AML-193 (cell line): ENCODE measurements around the gene IL31.
"Not testable (repeated sequence)": the region's sequence is repeated elsewhere in the genome, so short reads cannot be mapped to it uniquely, and the experiment has no call there.

Source experiments
- DNase-seq, 2 experiments: peaks; one replicate each; lab custom pipeline; 2025; lab: John Stamatoyannopoulos, UW

IL31 gene

DNA sequence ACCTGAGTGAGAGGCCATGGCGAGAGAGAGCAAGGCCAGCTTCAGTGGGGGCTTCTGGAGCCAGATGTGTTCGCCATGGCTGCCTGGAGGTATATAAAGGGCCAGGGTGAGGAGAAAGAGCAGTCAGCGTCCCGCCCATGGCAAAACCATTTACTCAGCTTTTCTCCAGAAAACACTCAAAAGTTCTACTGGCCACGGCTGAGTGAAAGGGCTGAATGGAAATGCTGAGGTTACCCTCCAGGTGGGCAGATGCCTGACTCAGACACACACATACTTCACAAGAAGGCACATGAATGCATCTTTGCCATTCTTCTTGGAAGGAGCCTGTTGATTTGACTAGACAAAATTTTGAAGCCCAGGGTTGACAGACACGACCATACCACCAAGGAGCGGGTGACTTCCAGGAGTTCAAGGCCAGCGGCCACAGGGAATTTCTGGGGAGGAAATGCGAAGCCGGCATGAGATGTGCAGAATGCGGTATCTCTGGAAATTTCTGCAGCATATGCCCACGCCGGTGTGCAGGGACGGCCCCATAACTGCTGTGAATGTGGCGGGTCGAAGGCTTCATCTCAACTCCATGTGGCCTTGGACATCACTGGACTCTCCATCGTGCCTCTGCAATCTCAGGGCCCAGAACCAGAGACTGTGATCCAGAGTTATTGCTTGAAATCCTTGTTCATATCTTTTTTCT, at the start of gene IL31:
TSS of gene IL31 (minus strand) at position 67 of the 691 bp plus-strand sequence. CDS start at position 18, 49 bp downstream.
- DNase-seq, result no peak

DNA sequence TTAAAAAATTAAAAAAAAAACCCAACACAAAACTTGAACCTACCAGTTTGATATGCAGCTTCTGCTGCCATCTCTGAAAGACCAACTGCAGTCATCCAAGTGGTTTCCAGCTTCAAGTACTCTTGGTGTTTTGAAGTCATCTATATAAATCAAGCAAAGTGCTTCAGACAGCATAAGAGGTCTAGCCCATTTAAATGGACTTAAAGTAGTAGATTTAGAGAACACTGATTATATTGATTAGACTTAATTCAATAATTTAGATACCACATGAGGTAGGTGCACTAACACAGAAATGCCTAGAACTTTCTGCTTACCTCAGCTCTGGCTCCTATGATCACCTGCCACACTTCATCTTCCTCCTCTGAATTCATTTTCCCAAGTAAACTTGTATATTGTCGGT, 42.4 kb upstream of the IL31 start:
- DNase-seq, result no peak

DNA sequence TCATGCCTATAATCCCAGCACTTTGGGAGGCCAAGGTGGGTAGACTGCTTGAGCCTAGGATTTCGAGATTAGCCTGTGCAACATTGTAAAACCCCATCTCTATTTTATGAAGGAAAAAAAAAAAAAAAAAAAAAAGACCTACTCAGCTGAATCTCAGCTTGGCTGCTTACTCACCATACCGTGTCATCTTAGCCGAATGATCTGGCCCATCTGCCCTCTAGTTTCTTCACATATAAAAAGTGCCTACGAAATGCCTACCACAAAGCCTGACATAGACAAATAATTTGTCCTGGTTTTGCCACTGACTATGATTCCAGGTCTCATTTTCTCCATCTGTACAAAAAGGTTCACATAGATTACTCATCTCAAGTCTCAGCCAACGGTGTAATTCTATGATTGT, 41.8 kb upstream of the IL31 start:
- no peak for DNase-seq

DNA sequence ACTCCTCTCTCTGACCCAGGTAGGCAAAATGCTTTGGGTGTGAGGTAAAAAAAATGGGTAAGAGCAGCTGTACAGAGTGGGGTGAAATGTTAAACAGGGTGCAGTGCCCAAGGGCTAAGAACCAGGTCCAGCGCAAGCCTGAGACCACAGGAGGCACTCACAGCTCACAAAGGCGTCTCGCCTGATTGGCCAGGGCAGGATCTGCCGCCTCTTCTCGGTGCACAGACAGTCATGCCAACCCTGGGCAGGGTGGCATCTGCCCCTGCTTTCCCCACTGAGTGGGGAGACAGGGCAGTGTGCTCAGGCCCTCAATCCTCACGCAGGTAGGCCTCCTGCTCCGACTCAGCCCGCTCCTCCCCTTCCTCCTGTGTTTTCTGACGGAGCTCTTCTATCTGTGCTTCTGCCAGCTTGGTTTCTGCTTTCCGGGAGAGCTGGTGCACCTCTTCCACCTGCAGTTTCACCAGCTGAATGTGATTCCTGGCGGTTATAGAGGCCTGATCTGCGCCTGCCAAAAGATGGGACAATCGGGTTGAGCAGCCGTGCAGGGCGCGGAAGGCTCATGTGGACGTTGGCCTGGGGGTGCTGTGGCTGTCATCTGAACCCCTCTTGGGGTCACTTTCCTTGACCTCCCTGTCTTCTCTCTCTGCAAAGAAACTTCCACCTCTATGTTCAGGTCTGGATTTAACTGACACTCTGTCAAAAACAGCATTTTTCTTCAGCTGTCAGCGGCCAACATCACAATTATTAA, 34.2 kb upstream of the IL31 start:
- DNase-seq, result no peak

DNA sequence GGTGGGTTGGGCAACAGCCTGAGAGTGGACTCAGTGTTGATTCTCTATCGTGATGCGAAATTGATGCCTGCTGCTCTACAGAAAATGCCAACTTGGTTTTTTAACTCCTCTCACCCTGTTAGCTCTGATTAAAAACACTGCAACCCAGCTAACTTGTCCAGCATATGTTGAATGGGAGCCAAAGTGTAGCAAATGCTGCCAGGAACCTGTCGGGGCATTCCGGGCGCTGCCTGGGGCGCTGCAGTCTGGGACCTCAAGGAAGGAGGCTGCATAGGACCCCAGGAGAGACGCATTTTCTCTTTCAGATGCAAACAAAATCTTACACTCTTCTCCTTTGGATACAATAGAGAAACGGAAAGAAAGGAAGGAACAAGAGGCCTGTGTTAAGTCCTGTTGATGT, 33.4 kb upstream of the IL31 start:
- DNase-seq, result no peak

DNA sequence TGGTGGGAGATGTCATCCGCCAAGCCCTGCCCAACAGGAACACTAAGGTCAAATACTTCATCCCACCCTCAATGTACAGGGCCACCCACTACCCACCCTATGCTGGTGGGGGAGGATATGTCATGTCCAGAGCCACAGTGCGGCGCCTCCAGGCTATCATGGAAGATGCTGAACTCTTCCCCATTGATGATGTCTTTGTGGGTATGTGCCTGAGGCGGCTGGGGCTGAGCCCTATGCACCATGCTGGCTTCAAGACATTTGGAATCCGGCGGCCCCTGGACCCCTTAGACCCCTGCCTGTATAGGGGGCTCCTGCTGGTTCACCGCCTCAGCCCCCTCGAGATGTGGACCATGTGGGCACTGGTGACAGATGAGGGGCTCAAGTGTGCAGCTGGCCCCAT, 33.0 kb upstream of the IL31 start:
- no peak for DNase-seq

DNA sequence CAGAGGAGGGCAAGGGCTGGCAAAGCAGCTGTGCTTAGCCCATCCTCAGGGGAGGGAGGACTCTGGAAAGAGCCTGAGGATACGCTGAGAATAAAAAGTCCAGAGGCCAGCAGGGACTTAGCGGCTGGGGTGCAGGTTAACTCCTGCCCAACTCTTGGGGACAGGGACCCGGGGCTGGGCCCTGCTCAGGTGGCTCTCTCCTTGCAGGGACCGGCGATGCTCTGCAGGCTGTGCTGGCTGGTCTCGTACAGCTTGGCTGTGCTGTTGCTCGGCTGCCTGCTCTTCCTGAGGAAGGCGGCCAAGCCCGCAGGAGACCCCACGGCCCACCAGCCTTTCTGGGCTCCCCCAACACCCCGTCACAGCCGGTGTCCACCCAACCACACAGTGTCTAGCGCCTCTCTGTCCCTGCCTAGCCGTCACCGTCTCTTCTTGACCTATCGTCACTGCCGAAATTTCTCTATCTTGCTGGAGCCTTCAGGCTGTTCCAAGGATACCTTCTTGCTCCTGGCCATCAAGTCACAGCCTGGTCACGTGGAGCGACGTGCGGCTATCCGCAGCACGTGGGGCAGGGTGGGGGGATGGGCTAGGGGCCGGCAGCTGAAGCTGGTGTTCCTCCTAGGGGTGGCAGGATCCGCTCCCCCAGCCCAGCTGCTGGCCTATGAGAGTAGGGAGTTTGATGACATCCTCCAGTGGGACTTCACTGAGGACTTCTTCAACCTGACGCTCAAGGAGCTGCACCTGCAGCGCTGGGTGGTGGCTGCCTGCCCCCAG, 32.3 kb upstream of the IL31 start:
- no peak for DNase-seq

DNA sequence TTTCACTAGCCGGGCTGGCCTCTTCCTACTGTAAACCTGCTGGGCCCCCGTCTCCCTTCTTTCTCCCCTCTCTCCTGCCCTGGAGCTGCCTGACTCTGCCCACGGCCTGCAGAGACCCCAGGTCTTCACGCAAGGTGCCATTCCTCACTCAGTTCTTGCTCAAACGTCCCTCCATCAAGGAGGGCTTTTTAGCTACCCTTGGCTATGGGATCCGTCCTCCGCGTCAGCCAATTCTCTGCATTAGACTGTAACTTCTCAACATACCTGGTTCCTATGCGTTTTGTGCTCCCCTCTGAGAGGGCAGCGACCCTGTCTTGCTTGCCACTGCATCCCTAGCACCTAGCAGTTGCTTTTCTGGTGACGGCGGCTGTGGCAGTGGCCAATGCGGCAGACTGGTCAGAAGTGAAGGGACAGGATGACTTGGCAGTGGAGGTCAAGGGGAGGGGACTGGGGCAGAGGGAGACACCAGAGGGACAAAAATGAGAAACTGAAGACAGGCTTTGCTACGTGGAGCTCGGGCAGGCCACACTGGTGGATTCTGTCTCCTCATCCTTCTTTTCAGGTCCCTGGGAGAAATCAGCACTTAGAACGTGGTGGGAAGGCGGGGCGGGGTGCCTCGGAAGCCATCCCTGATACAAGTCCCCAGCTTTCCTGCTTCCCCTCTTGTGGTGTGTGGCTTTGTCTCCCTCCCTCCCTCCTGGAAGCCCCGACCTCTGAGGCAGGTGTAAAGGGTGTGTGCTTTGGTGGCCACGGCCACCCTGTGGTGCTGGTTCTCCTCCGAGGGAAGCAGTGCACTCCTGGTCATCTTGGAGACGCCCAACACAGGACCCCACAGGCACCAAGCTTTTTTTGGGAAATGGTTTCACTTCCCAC, 31.3 kb upstream of the IL31 start:
- no peak for DNase-seq

DNA sequence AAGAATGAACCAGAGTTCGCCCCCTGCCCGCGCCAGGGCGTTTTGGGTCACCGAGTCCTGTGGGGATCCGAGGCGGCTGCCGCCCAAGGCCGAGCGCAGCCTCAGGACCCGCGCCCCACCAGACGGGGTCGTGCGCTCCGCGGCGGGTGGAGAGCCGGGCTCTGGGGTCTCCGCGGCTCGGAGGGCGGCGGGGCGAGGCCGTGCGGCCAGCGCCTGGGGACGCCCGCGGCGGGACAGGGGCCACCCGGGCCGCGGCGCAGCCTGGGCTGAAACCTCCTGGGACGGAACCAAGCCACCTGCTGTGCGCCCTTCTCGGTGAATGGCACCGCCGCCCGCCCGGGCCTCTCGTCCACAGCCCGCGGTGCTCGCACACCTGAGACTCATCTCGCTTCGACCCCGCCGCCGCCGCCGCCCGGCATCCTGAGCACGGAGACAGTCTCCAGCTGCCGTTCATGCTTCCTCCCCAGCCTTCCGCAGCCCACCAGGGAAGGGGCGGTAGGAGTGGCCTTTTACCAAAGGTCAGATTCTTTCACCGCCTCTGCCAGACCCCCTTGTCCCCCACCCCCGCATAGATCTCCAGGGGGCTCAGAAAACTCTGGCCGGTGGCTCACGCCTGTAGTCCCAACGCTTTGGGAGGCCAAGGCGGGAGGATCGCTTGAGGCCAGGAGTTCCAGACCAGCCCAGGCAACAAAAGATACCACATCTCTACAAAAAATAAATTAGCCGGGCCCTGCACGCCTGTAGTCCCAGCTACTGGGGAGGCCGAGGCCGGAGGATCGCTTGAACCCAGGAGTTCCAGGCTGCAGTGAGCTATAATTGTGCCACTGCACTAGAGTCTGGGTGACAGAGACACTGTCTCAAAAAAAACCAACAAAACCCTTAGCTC, 30.4 kb upstream of the IL31 start:
- DNase-seq, result no peak

DNA sequence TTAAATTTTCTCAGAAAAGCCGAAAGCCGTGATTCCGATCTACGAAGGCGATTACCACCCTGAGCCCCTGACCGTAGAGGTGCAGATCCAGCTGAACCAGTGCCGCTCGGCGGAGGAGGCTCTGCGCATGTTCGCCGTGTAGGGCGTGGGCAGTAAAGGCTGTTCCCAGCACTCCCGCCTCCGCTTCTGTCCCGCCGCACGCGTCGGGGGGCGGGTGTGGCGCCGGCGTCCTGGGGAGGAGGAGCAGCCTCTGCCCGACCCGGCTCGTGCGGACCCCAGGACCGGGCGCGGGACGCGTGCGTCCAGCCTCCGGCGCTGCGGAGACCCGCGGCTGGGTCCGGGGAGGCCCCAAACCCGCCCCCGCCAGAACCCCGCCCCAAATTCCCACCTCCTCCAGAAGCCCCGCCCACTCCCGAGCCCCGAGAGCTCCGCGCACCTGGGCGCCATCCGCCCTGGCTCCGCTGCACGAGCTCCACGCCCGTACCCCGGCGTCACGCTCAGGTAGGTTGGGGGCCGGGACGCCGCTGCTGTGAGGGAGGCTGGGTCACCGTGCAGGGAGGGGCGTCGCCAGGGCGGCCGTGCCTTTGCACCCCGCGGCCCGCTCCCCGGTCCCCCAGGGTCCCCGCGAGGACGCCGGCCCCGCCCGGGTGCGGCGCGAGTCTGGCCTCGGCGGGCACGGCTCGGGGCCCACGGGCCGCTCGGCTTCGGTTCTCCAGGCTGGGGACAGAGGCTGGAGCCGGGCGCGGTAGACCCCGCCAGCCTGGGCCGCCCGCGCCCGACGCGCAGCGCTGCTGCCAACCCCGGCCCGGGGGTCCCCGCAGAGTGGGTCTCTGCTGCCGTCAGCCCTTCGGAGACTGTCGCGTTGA, 29.5 kb upstream of the IL31 start, which contains the start of gene B3GNT4:
TSS of gene B3GNT4 (plus strand) at position 409 of the 866 bp plus-strand sequence. CDS start 910 bp downstream, outside the sequence.
- DNase-seq, result no peak

DNA sequence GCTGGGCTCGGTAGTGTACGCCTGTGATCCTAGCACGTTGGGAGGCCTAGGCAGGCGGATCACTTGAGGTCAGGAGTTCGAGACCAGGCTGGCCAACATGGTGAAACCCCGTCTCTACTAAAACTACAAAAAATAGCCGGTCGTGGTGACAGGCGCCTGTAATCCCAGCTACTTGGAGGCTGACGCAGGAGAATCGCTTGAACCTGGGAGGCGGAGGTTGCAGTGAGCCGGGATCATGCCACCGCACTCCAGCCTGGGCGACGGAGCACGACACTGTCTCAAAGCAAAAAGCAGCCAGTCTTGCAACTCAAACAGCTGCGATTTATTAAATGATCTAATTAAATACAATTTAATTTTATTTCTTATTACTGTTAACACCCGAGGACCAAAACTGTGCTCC, 28.8 kb upstream of the IL31 start:
- not testable (repeated sequence) for DNase-seq

DNA sequence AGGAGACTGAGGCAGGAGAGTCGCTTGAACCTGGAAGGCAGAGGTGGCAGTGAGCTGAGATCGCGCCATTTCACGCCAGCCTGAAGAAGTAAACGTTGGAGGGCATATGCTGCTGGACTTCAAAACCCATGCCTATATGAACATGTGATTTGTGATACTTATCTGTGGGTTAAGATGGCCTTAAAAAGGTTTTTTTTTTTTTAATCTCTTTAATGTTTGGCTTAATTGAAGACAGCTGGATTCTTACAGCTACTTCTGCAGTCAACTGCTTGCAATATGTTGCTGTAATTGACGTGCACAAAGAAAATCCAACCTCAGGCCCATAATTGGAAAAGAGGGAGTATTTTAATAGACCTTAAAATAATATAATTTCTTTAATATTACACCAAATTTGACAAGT, 28.0 kb upstream of the IL31 start:
- no peak for DNase-seq

DNA sequence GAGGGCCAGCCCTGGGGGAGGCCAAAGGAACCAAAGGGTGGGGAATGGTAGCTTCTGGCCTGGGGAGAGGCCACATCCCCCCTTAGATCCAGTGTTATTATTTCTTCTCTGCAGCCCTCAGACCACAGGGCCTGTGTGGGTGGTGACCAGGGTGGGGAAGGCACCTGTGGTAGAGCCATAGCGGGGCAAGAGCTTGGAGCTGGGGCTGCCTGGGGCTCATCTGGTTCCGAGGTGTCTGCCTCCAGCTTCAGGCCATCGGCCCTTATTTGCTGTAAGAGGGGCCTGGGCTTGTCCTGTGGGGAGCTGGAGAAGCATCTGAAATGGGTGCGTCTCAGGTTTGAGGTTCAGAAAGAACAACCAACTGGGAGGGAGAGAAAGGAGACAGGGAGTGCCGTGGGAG, 27.4 kb upstream of the IL31 start:
- DNase-seq, result no peak

DNA sequence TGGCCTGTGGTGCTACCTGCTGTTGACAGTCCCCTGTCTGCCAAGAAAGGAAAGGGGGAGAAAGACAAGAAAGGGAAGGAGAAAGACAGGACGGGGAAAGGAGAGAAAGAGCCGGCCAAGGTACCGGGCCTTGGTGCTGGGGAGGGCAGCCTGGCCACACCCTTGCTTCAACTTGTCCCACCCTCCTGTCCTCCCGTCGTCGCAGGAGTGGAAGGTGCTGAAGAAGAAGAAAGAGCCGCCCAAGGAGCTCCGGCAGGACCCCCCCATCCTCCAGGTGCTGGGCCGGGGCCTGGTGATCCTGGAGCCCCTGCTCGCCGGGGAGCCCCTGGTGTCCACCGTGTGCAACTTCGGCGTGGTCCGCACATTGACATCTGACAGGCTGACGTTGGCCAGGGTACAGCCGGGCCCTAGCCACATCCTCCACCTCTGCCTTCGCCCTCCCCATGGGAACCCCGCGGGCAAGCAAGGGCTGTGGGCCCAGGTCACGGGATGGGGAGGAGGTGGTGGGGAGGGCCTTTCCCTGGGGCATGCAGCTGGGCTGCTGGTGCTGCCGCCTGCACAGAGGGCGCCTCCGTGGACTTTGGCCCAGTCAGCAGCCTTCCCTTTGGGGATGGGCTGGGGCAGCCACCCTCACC, 26.6 kb upstream of the IL31 start:
- DNase-seq, result no peak

DNA sequence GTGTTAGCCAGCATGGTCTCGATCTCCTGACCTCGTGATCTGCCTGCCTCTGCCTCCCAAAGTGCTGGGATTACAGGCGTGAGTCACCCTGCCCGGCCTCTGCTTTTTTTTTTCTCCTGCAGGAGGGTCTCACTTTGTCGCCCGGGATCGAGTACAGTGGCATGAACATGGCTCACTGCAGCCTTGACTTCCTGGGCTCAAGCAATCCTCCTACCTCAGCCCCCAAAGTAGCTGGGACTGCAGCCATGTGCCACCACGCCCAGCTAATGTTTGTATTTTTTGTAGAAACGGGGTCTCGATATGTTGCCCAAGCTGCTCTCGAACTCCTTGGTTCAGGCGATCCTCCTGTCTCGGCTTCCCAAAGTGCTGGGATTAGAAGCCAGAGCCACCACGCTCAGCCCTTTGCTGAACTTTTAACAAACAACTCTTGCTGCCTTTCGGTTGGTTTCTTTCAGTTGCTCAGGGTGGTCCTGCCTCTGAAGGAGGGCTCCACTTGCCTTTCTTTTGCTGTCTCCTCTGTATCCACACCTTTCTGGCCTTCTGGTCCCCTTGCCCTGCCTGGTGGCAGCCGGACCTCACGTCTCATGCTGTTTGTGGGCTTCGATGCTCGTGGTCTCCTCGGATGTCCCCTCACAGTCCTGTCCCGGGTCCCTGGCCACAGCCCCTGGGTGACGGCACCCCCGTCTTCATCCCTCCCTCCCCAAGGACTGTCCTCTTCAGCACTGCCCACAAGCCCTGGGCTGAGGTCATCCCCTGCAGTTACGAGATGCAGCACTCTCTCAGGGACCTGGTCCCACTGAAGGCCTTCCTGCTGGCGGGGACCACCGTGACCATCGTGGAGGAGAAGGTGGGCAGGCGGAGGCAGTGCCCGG, 25.7 kb upstream of the IL31 start:
- no peak for DNase-seq

DNA sequence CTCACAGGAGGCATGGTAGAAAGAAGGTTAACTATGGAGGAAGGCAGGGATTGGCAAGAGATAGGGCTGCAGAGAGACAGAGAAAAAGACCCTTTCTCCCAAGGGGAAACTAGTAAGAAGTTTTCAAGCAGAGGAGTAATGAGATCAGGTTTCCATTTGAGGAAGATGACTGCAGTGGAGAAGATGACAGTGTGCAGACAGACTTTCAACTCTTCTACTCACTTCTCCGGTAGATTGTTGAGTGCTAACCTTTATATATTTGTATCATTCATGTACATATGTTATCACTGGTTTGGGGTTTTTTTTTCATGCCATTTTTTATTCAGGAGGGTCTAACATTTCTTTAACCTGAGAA, 23.6 kb upstream of the IL31 start:
- no peak for DNase-seq

DNA sequence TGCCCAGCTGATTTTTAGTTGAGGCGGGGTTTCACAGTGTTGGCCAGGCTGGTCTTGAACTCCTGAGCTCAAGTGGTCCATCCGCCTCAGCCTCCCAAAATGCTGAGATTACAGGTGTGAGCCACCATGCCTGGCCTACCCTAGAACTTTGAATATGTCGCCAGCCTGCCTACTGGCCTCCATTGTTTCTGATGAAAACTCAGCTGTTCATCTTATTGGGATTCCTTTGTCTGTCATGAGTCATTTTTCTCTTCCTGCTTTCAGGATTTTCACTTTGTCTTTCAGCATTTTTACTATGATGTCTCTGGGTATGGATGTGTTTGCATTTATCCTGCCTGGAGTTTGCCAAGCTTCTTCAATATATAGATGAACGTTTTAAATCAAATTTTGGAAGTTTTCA, 21.4 kb upstream of the IL31 start:
- no peak for DNase-seq

DNA sequence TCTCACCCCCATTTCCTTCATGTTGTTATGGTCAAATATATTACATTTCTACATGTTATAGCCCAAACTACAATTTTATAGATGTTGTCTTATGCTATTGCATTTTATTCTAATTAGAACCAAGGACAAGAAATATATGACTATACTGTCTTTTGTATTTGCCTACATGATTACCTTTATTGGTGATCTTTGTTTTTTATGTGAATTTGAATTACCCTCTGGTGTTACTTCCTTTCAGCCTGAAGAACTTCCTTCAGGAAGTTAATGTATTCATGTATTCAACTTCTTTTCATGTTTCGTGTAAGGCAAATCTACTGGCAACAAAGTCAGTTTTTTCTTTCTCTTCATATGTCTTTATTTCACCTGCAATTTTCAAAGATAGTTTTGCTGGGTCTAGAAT, 20.8 kb upstream of the IL31 start:
- DNase-seq, result no peak
